ENCODE results near the gene SCG5. TPM values are rescaled to one million over a fixed set of nuclear protein-coding genes. Genes with fewer than 3 reads are reported as not detected.

SCG5 gene
- total RNA-seq, 1 experiment from 2014 or later, result 1.8 TPM

- no peak overlapping the region for H3K4me2 ChIP-seq (ENCODE audit: low read depth, low read length, poor library complexity, severe bottlenecking)
- H3K79me2 ChIP-seq (ENCODE audit: low read length), result no peaks in the 10 kb centered on the region
- H3K9me2 ChIP-seq (replicated peaks; ENCODE audit: insufficient read depth, low read length), result no peaks in the 10 kb centered on the region
- no peak overlapping the region for H3K27ac ChIP-seq (ENCODE audit: low read length)
- H3K9ac ChIP-seq (ENCODE audit: low read length), result no peak overlapping the region
- H3K9me3 ChIP-seq (ENCODE audit: low read length), result no peaks in the 10 kb centered on the region
- H2AFZ ChIP-seq (ENCODE audit: low read length), result no peak overlapping the region
- H3K4me3 ChIP-seq (ENCODE audit: low read length), result no peak overlapping the region
- no peaks in the 10 kb centered on the region for H3K27me3 ChIP-seq (ENCODE audit: low read length)
- no peaks in the 10 kb centered on the region for H3K4me1 ChIP-seq (ENCODE audit: low read length)
- DNase-seq, result no peak
- no peaks in the 10 kb centered on the region for H3K36me3 ChIP-seq (ENCODE audit: insufficient read depth, low read length)
- no peaks in the 10 kb centered on the region for H4K20me1 ChIP-seq (ENCODE audit: insufficient read depth, low read depth, low read length)
These were observed 37.8 kb downstream of the SCG5 start for GRCh38 chr15:32679298-32679690.

- no peaks in the 10 kb centered on the region for H3K36me3 ChIP-seq (ENCODE audit: insufficient read depth, low read length)
- no peak for DNase-seq
- H3K4me3 ChIP-seq (ENCODE audit: low read length), result no peak overlapping the region
- H3K4me2 ChIP-seq (ENCODE audit: low read depth, low read length, poor library complexity, severe bottlenecking), result no peak overlapping the region
- H3K9me3 ChIP-seq (ENCODE audit: low read length), result no peaks in the 10 kb centered on the region
- H3K27ac ChIP-seq (ENCODE audit: low read length), result no peak overlapping the region
- H3K79me2 ChIP-seq (ENCODE audit: low read length), result no peaks in the 10 kb centered on the region
- H2AFZ ChIP-seq (ENCODE audit: low read length), result no peak overlapping the region
- H3K27me3 ChIP-seq (ENCODE audit: low read length), result no peaks in the 10 kb centered on the region
- no peaks in the 10 kb centered on the region for H3K4me1 ChIP-seq (ENCODE audit: low read length)
- no peaks in the 10 kb centered on the region for H4K20me1 ChIP-seq (ENCODE audit: insufficient read depth, low read depth, low read length)
- H3K9me2 ChIP-seq (replicated peaks; ENCODE audit: insufficient read depth, low read length), result no peaks in the 10 kb centered on the region
- no peak overlapping the region for H3K9ac ChIP-seq (ENCODE audit: low read length)
These were observed 41.1 kb downstream of the SCG5 start for GRCh38 chr15:32682569-32682968.

- Histone ChIP-seq H3K9ac (ENCODE audit: low read length) (no peak overlapping the region), H3K4me1 (ENCODE audit: low read length) (no peaks in the 10 kb centered on the region), H3K79me2 (ENCODE audit: low read length) (no peaks in the 10 kb centered on the region), H3K4me2 (ENCODE audit: low read depth, low read length, poor library complexity, severe bottlenecking) (no peak overlapping the region), H3K36me3 (ENCODE audit: insufficient read depth, low read length) (no peaks in the 10 kb centered on the region), H2AFZ (ENCODE audit: low read length) (no peak overlapping the region), H3K4me3 (ENCODE audit: low read length) (no peak overlapping the region), H4K20me1 (ENCODE audit: insufficient read depth, low read depth, low read length) (no peaks in the 10 kb centered on the region), H3K27me3 (ENCODE audit: low read length) (no peaks in the 10 kb centered on the region), H3K9me3 (ENCODE audit: low read length) (no peaks in the 10 kb centered on the region), H3K9me2 (replicated peaks; ENCODE audit: insufficient read depth, low read length) (no peaks in the 10 kb centered on the region), H3K27ac (ENCODE audit: low read length) (no peak overlapping the region)
- no peak for DNase-seq
These were observed 41.6 kb downstream of the SCG5 start for GRCh38 chr15:32682977-32683630.

- Histone ChIP-seq H3K4me3 (ENCODE audit: low read length) (no peak overlapping the region), H3K79me2 (ENCODE audit: low read length) (no peaks in the 10 kb centered on the region), H3K27me3 (ENCODE audit: low read length) (no peaks in the 10 kb centered on the region), H3K9ac (ENCODE audit: low read length) (no peak overlapping the region), H4K20me1 (ENCODE audit: insufficient read depth, low read depth, low read length) (no peaks in the 10 kb centered on the region), H3K4me1 (ENCODE audit: low read length) (no peaks in the 10 kb centered on the region), H2AFZ (ENCODE audit: low read length) (no peak overlapping the region), H3K36me3 (ENCODE audit: insufficient read depth, low read length) (no peaks in the 10 kb centered on the region), H3K9me3 (ENCODE audit: low read length) (no peaks in the 10 kb centered on the region), H3K4me2 (ENCODE audit: low read depth, low read length, poor library complexity, severe bottlenecking) (no peak overlapping the region), H3K9me2 (replicated peaks; ENCODE audit: insufficient read depth, low read length) (no peaks in the 10 kb centered on the region), H3K27ac (ENCODE audit: low read length) (no peak overlapping the region)
- no peak for DNase-seq
These were observed 42.5 kb downstream of the SCG5 start for GRCh38 chr15:32683906-32684584.

- Histone ChIP-seq H3K4me2 (ENCODE audit: low read depth, low read length, poor library complexity, severe bottlenecking) (no peak overlapping the region), H3K4me1 (ENCODE audit: low read length) (no peaks in the 10 kb centered on the region), H3K9me3 (ENCODE audit: low read length) (no peaks in the 10 kb centered on the region), H3K4me3 (ENCODE audit: low read length) (no peak overlapping the region), H3K9me2 (replicated peaks; ENCODE audit: insufficient read depth, low read length) (no peaks in the 10 kb centered on the region), H3K27ac (ENCODE audit: low read length) (no peak overlapping the region), H3K9ac (ENCODE audit: low read length) (no peak overlapping the region), H3K36me3 (ENCODE audit: insufficient read depth, low read length) (no peaks in the 10 kb centered on the region), H3K27me3 (ENCODE audit: low read length) (no peaks in the 10 kb centered on the region), H3K79me2 (ENCODE audit: low read length) (no peaks in the 10 kb centered on the region), H2AFZ (ENCODE audit: low read length) (no peak overlapping the region), H4K20me1 (ENCODE audit: insufficient read depth, low read depth, low read length) (no peaks in the 10 kb centered on the region)
- DNase-seq, result no peak
These were observed 44.1 kb downstream of the SCG5 start for GRCh38 chr15:32685576-32685975.

GRCh38 chr15:32687556-32687955 lies 46.0 kb downstream of the SCG5 start:
- no peak overlapping the region for H2AFZ ChIP-seq (ENCODE audit: low read length)
- H4K20me1 ChIP-seq (ENCODE audit: insufficient read depth, low read depth, low read length), result no peaks in the 10 kb centered on the region
- no peak overlapping the region for H3K4me2 ChIP-seq (ENCODE audit: low read depth, low read length, poor library complexity, severe bottlenecking)
- H3K9me3 ChIP-seq (ENCODE audit: low read length), result no peaks in the 10 kb centered on the region
- H3K4me1 ChIP-seq (ENCODE audit: low read length), result no peaks in the 10 kb centered on the region
- no peaks in the 10 kb centered on the region for H3K27me3 ChIP-seq (ENCODE audit: low read length)
- no peak overlapping the region for H3K4me3 ChIP-seq (ENCODE audit: low read length)
- H3K27ac ChIP-seq (ENCODE audit: low read length), result no peak overlapping the region
- no peaks in the 10 kb centered on the region for H3K79me2 ChIP-seq (ENCODE audit: low read length)
- H3K9me2 ChIP-seq (replicated peaks; ENCODE audit: insufficient read depth, low read length), result no peaks in the 10 kb centered on the region
- no peak overlapping the region for H3K9ac ChIP-seq (ENCODE audit: low read length)
- DNase-seq, result no peak
- H3K36me3 ChIP-seq (ENCODE audit: insufficient read depth, low read length), result no peaks in the 10 kb centered on the region

- no peak overlapping the region for H3K4me3 ChIP-seq (ENCODE audit: low read length)
- no peak overlapping the region for H3K27ac ChIP-seq (ENCODE audit: low read length)
- H3K9me2 ChIP-seq (replicated peaks; ENCODE audit: insufficient read depth, low read length), result no peaks in the 10 kb centered on the region
- no peaks in the 10 kb centered on the region for H3K27me3 ChIP-seq (ENCODE audit: low read length)
- H3K36me3 ChIP-seq (ENCODE audit: insufficient read depth, low read length), result no peaks in the 10 kb centered on the region
- no peaks in the 10 kb centered on the region for H4K20me1 ChIP-seq (ENCODE audit: insufficient read depth, low read depth, low read length)
- no peaks in the 10 kb centered on the region for H3K79me2 ChIP-seq (ENCODE audit: low read length)
- H3K9ac ChIP-seq (ENCODE audit: low read length), result no peak overlapping the region
- no peaks in the 10 kb centered on the region for H3K4me1 ChIP-seq (ENCODE audit: low read length)
- no peak for DNase-seq
- H3K4me2 ChIP-seq (ENCODE audit: low read depth, low read length, poor library complexity, severe bottlenecking), result no peak overlapping the region
- no peak overlapping the region for H2AFZ ChIP-seq (ENCODE audit: low read length)
- no peaks in the 10 kb centered on the region for H3K9me3 ChIP-seq (ENCODE audit: low read length)
These were observed 46.7 kb downstream of the SCG5 start for GRCh38 chr15:32688151-32688639.

GRCh38 chr15:32690941-32691688 lies 49.6 kb downstream of the SCG5 start:
- no peak for DNase-seq
- Histone ChIP-seq H3K36me3 (ENCODE audit: insufficient read depth, low read length) (no peaks in the 10 kb centered on the region), H3K9me3 (ENCODE audit: low read length) (no peaks in the 10 kb centered on the region), H3K9ac (ENCODE audit: low read length) (no peak overlapping the region), H3K27ac (ENCODE audit: low read length) (no peak overlapping the region), H3K79me2 (ENCODE audit: low read length) (no peaks in the 10 kb centered on the region), H3K9me2 (replicated peaks; ENCODE audit: insufficient read depth, low read length) (no peaks in the 10 kb centered on the region), H3K4me2 (ENCODE audit: low read depth, low read length, poor library complexity, severe bottlenecking) (no peak overlapping the region), H4K20me1 (ENCODE audit: insufficient read depth, low read depth, low read length) (no peaks in the 10 kb centered on the region), H3K4me1 (ENCODE audit: low read length) (no peaks in the 10 kb centered on the region), H3K4me3 (ENCODE audit: low read length) (no peak overlapping the region), H3K27me3 (ENCODE audit: low read length) (no peaks in the 10 kb centered on the region), H2AFZ (ENCODE audit: low read length) (no peak overlapping the region)
